ENCODE measurements around the gene EIF4G3. TPM values are rescaled to one million over a fixed set of nuclear protein-coding genes. Genes with fewer than 3 reads are reported as not detected.

The EIF4G3 gene
- total RNA-seq, 4 donors from 2014 or later, result 56.6 to 131 (median 70.8) TPM

DNA sequence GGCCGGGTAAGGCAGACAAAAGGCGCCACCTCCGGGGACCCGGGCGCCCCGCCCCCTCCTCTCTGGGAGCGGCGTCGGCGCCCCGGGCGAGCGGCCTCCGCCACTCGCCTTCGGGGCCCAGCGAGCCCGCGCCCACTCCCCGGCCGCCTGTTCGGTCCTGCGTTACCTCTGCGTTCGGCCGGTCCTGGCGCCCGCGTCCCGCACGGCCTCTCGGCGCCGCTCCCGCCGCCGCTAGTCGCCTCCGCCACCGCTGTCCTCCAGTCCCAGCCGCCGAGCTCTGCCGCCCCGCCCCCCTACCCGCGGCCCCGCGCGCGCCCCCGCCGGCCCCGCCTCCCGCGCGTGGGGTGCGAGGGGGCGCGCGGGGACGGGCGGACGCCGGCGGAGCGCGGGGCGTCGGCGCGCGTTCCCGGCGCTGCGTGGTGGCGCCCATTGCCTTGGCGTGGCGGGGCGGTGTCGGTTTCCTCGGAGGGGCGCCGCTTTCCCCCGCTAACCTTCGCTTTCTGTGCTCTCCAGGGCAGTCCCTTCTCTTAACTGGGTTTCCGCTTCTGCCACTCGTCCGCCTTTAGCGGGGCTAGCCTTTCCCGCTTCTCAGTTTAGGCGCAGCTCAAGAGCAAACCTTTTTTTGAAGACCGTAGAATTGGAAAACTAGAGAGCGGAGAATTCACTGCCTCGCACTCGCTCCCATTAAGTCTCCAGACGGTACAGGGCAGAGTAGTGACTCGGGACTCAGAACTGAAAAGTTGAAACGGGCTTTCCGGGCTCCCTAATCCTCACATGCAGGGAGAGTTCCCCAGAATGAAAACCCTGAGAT, 389.5 kb downstream of the EIF4G3 start, which contains the start of gene HP1BP3:
Gene HP1BP3, minus strand, starts transcription at position 279 of the 811 bp plus-strand sequence. CDS start 6,867 bp downstream, outside the sequence.
- Histone ChIP-seq H3K4me1 (peaks cover 3 to 20% (median 6%) of the 10 kb centered on the region in 4 donors), H3K27me3 (no peaks in the 10 kb centered on the region), H3K36me3 (no peaks in the 10 kb centered on the region), H3K4me3 (peak within 1 kb of the TSS; percentile 78 to 96 (median 83)), H3K27ac (peak within 1 kb of the TSS; percentile 93 to 99 (median 98)), H3K9me3 (no peaks in the 10 kb centered on the region)
- TF ChIP-seq, protein P1, sequence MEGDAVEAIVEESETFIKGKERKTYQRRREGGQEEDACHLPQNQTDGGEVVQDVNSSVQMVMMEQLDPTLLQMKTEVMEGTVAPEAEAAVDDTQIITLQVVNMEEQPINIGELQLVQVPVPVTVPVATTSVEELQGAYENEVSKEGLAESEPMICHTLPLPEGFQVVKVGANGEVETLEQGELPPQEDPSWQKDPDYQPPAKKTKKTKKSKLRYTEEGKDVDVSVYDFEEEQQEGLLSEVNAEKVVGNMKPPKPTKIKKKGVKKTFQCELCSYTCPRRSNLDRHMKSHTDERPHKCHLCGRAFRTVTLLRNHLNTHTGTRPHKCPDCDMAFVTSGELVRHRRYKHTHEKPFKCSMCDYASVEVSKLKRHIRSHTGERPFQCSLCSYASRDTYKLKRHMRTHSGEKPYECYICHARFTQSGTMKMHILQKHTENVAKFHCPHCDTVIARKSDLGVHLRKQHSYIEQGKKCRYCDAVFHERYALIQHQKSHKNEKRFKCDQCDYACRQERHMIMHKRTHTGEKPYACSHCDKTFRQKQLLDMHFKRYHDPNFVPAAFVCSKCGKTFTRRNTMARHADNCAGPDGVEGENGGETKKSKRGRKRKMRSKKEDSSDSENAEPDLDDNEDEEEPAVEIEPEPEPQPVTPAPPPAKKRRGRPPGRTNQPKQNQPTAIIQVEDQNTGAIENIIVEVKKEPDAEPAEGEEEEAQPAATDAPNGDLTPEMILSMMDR (IDR thresholded peaks at IDR 0.05), result no peak
- peak; percentile 7 to 48 for TF ChIP-seq POLR2A (IDR thresholded peaks at IDR 0.05)
- DNase-seq, result peak; percentile 76 to 90 (median 90)

DNA sequence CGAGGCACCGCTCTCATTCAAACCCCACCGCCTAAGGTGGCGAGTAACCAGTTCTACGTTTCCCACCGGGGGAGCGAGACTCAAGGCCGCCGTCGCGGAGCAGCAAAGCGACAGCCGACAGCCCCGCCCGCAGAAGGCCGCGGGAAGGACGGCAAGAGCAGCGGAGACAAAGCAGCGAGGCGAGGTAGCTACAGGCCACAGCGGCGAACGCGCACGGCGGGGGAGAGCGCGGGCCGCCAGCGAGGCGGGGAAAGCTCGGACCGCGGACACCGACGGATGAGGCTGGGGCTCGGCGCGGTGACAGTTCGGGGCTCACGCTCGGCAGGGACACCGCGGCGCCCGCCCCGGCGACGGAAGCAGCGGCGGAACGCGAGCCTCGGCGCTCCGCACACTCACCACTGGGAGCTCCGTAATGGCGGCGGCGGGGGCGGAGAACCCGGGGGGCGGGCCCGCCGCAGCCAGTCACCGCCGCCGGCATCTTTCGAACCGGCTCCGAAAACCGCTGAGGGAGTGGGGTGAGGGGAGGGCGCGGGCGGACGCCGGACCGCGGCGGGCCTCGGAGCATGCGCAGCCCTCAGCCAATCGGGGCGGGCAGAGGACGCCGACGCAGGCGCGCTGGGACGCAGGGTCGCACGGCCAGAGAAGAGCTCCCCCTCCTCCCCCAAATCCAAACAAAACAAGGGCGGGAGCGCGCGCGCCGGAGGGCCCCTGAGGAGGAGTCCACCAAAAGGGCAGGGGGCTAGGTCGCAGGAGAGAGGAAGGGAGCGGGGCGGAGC, 390.3 kb downstream of the EIF4G3 start:
- peak overlapping the region; percentile 78 to 96 (median 83) for H3K4me3 ChIP-seq
- no peaks in the 10 kb centered on the region for H3K9me3 ChIP-seq
- no peaks in the 10 kb centered on the region for H3K36me3 ChIP-seq
- DNase-seq, result peak; percentile 88 to 97 (median 97)
- peaks cover 3 to 20% (median 6%) of the 10 kb centered on the region in 4 donors for H3K4me1 ChIP-seq
- peak overlapping the region; percentile 93 to 99 (median 98) for H3K27ac ChIP-seq
- H3K27me3 ChIP-seq, result no peaks in the 10 kb centered on the region
- TF ChIP-seq POLR2A (IDR thresholded peaks at IDR 0.05), result peak; percentile 26 to 67
- TF ChIP-seq, protein P1 (IDR thresholded peaks at IDR 0.05), result no peak

DNA sequence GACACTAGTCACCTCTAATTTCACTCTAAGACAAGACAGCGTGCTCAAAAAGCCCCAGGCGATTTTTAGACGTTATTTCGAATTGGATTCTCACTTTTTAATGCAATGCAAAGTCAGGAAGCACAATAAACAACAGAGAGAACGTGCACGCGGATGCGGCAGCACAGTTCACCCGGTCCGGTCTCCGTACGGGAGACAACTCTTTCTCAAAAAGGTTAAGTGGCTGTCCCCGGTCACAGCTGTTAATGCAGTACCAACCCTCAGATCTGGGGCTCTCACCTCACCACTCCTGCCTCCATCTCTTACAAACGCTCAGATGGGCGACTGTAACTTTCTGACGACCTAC, 390.8 kb downstream of the EIF4G3 start:
- H3K27me3 ChIP-seq, result no peaks in the 10 kb centered on the region
- peak overlapping the region; percentile 93 to 99 (median 98) for H3K27ac ChIP-seq
- peak overlapping the region; percentile 78 to 96 (median 83) for H3K4me3 ChIP-seq
- H3K36me3 ChIP-seq, result no peaks in the 10 kb centered on the region
- DNase-seq, result no peak
- TF ChIP-seq POLR2A (IDR thresholded peaks at IDR 0.05), result no peak
- TF ChIP-seq, protein P1 (IDR thresholded peaks at IDR 0.05), result no peak
- no peaks in the 10 kb centered on the region for H3K9me3 ChIP-seq
- H3K4me1 ChIP-seq, result peaks cover 3 to 20% (median 6%) of the 10 kb centered on the region in 4 donors

DNA sequence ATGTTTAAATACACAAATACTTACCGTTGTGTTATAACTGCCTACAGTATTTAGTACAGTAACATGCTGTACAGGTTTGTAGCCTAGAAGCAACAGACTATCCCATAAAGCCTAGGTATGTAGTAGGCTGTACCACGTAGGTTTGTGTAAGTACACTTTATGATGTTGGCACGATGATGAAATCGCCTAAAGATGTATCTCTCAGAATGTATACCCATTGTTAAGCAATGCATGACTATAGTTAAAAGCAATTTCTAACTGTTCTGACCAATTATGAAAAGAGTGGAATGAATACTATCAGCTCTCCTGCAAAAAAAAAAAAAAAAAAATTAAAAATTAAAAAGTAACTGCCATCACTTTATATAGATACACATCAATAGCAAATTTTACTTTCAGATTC, 401.0 kb downstream of the EIF4G3 start:
- no peak for TF ChIP-seq POLR2A (IDR thresholded peaks at IDR 0.05)
- TF ChIP-seq, protein P1 (IDR thresholded peaks at IDR 0.05), result no peak
- H3K9me3 ChIP-seq, result no peaks in the 10 kb centered on the region
- DNase-seq, result no peak
- peaks cover 0 to 70% (median 0%) of the 10 kb centered on the region in 3 donors for H3K36me3 ChIP-seq
- H3K4me1 ChIP-seq, result no peaks in the 10 kb centered on the region
- H3K4me3 ChIP-seq, result no peak overlapping the region
- no peaks in the 10 kb centered on the region for H3K27me3 ChIP-seq
- no peak overlapping the region for H3K27ac ChIP-seq

DNA sequence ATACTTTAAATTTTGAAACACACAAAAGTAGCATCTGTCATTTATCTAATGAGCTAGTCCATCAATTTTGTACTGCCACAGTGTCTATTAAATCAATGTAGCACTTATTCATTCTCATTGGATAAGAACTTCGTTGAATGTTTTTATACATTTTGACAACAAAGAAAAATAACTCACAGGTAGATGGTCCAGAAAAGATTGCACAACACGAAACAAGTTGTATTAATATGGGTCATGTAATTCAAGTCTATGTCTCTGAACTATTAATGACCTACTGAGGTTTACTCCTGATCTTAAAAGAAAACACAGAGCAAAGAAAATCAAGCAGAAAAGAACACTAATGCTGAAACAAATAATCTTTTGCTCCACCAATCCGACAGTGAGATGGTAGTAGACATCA, 404.9 kb downstream of the EIF4G3 start:
- H3K4me3 ChIP-seq, result no peak overlapping the region
- TF ChIP-seq, protein P1 (IDR thresholded peaks at IDR 0.05), result no peak
- TF ChIP-seq POLR2A (IDR thresholded peaks at IDR 0.05), result no peak
- H3K36me3 ChIP-seq, result peaks cover 0 to 99% (median 0%) of the 10 kb centered on the region in 3 donors

More for the DNA sequence above, 404.9 kb downstream of the EIF4G3 start:
- Histone ChIP-seq H3K27me3 (no peaks in the 10 kb centered on the region), H3K4me1 (no peaks in the 10 kb centered on the region), H3K9me3 (no peaks in the 10 kb centered on the region), H3K27ac (no peak overlapping the region)
- DNase-seq, result no peak
